OCI-LY1 (cell line): ENCODE measurements around the gene CRYBB2.

Experiments
- CTCF ChIP-seq: fragments of 200-600 bp; sonication (generic), shearing (Covaris generic); IDR thresholded peaks from 2 replicates; pipeline ENCODE4 v1.5.1; 2017; ENCODE audit warnings: mild to moderate bottlenecking, antibody characterized with exemption, low read length, moderate library complexity, mixed read lengths
- EZH2 ChIP-seq: fragments of 200-600 bp; sonication (generic), shearing (Covaris generic); IDR thresholded peaks from 2 replicates; pipeline ENCODE4 v1.8.0; 2017; ENCODE audit warnings: borderline replicate concordance, mixed run types, mild to moderate bottlenecking, antibody characterized with exemption, low read length, moderate library complexity, mixed read lengths

GRCh38 chr22:25237503-25237902, 18.1 kb downstream of the CRYBB2 start:
- no peak for TF ChIP-seq CTCF
- no peak for TF ChIP-seq EZH2
